ENCODE data around the gene ZIC4. TPM values are rescaled to one million over a fixed set of nuclear protein-coding genes. Genes with fewer than 3 reads are reported as not detected.

Gene ZIC4
- total RNA-seq, 1 donor, result not detected

DNA sequence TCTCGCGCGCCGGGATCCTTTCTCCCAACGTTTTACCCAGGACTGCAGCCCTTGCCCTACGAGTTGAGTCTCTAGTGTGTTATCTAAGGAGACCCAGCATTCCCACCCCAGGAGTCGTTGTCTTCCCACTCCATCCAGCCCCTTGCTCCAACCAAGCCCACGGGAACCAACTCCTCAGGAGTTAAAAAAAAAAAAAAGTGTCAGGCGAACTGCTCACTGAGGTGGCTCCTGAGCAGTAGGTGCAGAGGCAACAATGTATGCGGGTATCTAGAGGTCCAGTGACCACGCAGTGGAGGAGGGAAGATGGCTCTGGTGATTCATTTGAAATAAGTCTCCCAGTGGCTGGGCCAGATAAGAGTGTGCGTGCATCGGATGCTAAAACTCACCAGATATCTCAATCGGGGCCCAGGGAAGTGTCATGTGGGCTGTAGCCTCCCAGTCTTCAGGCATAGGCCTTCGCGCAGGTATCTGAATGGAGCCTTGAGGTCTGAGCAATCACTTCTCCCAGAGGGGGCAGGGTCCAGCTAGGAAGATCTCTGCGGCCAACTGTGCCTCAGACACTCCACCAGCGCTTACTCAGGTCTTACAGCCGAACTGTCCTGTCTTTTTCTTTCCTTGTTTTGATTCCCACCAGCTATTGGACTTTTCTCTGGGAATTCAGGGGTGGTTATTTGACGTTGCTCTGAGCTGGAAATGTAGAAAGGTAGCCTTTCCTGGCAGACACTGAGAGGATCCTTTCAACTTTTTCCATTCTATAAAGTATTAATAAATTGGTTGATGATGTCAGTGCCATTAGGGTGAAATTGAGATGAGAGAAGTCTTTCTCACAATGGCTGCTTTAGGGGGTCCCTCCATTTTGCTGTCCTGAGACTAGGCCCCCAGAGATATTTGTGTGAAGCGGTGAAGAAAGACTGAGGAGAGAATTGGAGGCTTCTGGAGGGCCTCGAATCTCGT, 21.0 kb downstream of the ZIC4 start:
- TF ChIP-seq, protein P1, sequence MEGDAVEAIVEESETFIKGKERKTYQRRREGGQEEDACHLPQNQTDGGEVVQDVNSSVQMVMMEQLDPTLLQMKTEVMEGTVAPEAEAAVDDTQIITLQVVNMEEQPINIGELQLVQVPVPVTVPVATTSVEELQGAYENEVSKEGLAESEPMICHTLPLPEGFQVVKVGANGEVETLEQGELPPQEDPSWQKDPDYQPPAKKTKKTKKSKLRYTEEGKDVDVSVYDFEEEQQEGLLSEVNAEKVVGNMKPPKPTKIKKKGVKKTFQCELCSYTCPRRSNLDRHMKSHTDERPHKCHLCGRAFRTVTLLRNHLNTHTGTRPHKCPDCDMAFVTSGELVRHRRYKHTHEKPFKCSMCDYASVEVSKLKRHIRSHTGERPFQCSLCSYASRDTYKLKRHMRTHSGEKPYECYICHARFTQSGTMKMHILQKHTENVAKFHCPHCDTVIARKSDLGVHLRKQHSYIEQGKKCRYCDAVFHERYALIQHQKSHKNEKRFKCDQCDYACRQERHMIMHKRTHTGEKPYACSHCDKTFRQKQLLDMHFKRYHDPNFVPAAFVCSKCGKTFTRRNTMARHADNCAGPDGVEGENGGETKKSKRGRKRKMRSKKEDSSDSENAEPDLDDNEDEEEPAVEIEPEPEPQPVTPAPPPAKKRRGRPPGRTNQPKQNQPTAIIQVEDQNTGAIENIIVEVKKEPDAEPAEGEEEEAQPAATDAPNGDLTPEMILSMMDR (IDR thresholded peaks at IDR 0.05; ENCODE audit: insufficient read depth, low read depth, low read length), result no peak
- H3K4me3 ChIP-seq (ENCODE audit: low read depth, low read length), result no peak overlapping the region
- no peak for DNase-seq (ENCODE audit: low read depth)

DNA sequence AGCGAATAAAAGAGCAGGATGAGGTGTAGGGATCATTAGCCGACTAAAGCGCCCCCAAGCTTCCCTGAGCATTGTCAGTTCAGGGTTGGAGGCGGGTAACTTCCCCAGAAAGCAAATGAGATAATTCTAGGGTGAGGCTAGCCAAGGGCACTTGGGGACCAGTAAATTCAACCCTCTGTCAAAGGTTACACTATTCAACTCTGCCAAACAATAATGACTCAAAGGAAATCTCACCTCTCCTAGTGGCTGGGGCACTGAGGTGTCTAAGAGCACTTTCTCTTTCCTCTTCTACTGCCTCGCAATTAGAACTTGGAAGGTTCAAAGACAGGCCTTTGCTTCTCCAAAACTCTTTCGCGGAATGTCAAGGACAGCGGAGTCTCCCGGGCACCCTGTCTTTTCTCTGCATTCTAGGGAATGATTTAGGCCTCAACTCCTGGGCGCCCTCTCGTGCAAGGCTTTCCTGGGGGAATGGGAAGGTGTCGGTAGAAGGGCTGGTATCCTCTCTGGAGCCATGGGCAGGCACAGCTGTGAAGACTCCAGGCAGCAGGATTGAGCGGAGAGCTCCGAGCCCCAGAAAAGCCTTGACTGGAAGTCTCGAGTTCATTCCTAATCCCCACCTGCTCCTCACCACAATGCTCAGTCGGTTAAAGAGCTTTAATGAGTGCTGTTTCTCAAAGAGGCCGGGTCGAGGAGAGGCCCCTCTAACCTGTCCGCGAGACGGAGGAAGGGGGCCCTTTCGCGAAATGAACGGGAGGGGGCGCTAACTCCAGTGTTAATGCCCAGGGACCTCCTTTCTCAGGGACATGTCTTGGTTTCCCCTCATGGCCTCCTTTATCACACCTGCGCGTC, 21.9 kb downstream of the ZIC4 start:
- TF ChIP-seq, protein P1 (IDR thresholded peaks at IDR 0.05; ENCODE audit: insufficient read depth, low read depth, low read length), result peak; percentile 23
- DNase-seq (ENCODE audit: low read depth), result no peak
- H3K4me3 ChIP-seq (ENCODE audit: low read depth, low read length), result no peak overlapping the region

DNA sequence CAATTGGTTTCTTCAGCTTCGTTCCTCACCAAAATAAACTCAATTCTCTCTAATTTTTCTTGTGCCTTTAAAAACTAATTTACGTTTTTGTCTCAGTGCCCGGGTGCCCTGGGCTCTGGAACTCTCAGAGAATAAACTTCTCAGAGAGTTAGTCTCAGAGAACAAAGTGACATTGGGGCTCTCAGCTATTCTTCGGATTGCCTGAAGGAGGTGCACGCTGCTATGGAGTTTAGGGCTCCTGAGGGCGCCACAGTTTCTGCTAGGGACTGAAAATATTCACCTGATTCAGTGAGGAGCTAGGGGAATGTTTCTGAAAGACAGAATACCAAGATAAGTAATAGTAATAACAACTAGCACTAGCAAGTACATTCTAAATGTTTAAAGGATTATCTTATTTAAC, 22.7 kb downstream of the ZIC4 start:
- no peak overlapping the region for H3K4me3 ChIP-seq (ENCODE audit: low read depth, low read length)
- DNase-seq (ENCODE audit: low read depth), result no peak
- TF ChIP-seq, protein P1 (IDR thresholded peaks at IDR 0.05; ENCODE audit: insufficient read depth, low read depth, low read length), result peak; percentile 16

DNA sequence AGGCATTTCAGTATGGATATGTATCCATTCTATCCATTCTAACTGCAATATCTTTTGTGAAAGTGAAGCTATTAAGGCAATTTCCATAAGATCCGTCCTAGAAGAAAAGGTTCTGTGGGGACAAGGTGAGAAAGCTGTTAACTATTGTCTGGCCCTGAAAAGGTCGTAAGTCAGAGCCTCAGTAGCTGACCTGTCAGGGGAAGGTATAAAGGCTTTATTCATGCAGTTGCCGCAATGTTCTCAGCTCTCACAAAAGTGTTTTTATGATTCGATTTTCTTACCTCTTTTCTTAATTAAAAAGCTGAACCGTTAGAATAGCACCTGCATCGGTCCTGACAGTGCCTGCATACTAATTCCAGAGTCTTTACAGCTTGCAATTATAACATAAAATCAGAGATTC, 24.7 kb downstream of the ZIC4 start:
- no peak for DNase-seq (ENCODE audit: low read depth)
- H3K4me3 ChIP-seq (ENCODE audit: low read depth, low read length), result no peak overlapping the region
- TF ChIP-seq, protein P1 (IDR thresholded peaks at IDR 0.05; ENCODE audit: insufficient read depth, low read depth, low read length), result no peak

DNA sequence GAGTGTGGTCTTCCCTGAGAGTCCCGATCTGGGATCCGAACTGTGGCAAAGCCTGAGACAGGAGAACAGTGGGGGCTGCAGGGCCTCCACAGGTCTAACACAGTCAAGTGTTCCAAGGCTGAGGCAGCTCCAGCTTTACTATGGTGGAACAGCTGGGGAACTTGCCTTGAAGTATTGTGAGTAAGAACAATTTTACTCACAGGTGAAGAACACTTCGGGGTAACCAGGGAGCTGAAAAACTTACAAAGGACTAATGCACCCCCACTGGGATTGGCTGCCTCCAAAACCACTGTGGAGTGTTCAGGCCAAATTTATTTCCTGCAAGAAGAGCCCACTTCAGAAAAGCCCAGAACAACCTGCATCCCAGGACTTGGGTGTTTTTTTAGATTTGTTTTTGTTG, 25.4 kb downstream of the ZIC4 start:
- DNase-seq (ENCODE audit: low read depth), result no peak
- H3K4me3 ChIP-seq (ENCODE audit: low read depth, low read length), result no peak overlapping the region
- TF ChIP-seq, protein P1 (IDR thresholded peaks at IDR 0.05; ENCODE audit: insufficient read depth, low read depth, low read length), result no peak

DNA sequence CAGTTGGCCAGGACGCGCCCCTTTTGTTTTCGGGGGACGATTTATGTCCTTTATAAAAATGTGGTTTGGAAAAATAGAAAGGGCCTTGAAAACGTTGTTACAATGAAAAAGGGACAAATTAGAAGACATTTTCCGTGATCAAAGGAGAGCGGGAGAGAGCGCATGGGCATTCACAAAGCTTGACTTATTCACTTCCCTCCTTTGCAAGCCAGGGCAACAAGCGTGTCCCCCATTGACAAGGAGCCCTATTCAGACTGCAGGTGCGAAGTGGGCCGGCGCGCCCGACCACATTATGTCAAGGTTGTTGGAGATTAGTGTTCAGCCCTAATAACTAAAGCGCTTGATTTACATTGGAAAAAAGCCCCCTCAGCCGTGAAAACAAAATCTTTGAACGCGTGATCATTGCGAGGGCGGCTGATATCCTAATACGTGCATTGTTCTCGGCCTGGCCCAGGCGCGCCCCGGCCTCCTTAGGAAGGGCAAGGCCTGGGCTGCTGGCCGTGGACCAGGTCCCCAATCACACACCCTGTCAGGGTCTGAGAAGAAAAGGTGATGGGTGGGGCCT, 25.9 kb downstream of the ZIC4 start:
- no peak for DNase-seq (ENCODE audit: low read depth)
- H3K4me3 ChIP-seq (ENCODE audit: low read depth, low read length), result no peak overlapping the region
- TF ChIP-seq, protein P1 (IDR thresholded peaks at IDR 0.05; ENCODE audit: insufficient read depth, low read depth, low read length), result no peak
